ENCODE data around the gene HOXC6.

The HOXC6 gene

DNA sequence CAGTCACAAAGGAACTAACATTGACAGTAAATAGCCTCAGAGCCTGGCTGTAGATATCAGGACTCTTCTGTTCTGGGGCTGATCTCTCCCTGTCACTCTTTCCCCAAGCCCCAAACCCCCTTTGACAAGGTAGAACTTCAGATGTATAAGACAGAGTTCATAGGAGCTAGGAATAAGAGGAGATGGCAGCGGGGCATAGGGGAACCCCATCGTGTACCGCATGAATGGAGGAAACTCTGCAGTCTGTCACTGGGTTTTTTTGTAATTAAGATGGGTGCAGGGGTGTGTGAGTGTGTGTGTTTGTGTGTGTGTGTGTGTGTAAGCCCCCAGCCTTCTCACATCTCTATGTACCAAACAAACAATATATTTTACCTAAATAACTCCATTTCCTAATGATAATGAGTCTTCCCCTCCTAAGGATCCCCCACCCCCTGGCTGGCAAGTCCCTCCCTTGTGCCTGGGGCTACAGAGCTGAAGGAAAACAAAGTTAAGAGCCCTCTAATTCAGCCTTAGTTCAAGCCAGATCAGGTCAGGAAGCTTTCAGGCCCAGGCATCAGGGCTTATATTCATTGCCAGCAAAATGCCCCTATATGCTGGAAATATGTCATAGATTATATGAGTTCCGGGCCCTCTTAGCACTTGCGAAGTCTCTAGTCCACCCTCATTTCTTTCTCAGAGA, 16.3 kb downstream of the HOXC6 start:
- DNase-seq, result no peak

DNA sequence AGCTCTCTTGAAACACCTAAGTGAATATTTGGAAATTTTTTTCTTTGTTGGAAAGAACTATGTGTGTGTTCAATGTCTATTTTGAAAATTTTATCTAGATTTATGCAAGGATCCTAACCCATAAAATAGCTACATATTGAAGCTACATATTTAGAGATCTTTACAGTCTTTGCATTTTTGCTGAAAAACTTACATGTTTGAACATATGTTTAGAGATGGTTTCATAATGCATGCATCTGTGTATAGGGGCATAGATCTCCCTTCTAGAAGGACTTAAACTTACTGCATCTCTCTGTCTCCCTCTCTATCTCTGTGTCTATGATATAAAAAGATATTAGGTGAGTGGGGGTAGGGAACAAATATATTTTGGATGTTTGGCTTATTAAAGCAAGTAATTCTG, 17.2 kb downstream of the HOXC6 start:
- DNase-seq, result no peak

DNA sequence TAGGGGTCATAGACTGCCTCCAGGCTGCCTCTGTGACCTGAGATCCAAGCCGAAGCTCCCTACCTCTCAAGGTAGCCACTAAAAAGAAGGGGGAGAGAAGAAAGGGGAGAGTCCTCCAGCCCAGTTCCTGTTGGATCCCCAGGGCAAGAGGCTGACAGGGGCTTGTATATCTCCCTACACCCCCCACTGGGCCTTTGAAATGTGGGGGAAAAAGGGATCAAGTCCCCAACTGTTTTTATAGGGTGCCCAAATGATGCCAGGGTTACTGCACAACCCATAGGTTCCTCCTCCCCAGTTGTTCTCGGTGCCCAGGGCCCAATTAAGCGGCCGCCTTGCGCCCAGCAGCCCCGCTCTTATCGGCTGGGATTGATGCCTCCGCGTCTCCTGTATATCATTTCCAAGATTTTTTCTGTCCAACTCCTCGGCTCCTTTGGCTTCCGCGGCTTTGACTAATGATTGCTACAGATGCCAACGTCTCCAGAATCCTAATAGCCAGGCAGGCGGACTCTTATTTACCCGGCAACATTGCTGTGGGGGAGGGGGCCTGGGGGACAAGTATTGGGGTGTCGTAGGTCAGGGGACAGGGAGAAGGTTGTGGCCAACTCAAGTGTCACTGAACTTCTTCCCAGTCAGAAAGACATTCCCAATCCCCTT, 17.8 kb downstream of the HOXC6 start:
- no peak for DNase-seq

DNA sequence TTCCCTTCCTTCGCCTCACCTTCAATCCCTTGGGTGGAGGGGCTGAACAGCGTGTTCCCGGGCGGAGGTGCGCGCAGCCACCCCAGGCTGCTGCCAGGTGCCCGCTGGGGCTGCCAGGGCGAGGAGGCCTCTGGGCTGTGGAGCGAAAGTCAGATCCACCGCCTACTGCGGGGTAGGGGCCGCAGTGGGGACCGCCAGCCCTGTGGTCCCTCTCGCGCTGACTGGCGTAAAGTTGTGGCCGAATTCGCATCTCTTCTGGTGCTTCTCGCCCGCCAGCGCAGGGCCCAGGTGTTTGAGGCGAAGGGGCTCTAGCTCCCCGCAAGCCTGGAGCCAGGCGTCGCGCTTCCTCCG, 18.5 kb downstream of the HOXC6 start:
- DNase-seq, result no peak

DNA sequence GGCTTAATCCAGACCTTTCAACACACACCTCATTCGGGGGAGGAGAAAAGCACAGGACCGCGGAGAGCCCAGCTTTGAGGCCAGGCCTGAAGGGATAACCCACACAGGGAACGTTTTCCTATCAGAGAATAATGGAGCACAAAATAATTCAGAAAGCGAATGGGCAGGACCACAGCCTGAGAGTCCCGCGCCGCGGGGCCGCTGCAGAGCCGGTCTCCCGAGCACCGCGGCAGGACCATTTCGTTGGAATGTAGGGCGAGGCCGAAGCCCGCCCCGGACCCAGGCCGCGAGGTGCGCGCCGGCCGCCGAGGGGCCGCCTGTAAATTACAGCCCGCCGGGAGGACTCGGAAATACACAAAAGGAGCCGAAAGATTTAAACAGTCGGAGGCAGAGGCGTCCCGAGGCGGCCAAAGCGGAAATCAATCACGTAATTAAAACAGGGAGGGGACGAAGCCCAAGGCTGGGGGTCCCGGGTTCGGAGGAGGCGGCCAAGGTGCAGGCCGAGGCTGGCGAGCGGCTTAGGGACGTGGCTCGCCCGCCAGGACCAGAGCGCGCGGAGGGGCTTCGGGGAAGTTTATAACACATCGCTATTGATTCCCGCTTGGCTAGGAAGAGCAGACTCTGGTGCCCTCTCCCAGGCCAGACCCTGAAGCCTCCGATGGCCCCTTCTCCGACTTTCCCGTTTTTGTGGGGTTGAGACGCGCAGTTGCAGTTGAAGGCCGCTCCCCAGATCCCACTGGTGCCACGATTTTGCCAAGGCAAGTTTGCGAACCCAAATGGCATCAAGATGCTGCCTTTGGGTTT, 19.1 kb downstream of the HOXC6 start:
- no peak for DNase-seq

DNA sequence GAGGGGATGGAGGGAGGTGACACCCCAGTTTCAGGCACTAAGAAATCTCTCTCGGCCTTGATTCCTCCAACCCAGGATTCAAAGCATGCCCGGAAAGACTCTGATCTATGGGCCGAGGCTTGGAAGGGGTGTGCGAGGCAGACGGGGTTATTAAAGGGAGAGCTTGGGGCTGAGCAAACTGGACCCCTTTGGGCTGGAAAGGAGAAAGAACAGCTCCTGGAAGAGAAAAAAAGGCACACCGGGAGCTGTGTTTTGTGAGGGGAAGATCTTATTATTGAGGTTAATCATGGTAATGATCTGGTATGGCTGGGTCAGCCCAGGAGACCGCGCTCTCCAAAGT, 19.7 kb downstream of the HOXC6 start:
- no peak for DNase-seq

DNA sequence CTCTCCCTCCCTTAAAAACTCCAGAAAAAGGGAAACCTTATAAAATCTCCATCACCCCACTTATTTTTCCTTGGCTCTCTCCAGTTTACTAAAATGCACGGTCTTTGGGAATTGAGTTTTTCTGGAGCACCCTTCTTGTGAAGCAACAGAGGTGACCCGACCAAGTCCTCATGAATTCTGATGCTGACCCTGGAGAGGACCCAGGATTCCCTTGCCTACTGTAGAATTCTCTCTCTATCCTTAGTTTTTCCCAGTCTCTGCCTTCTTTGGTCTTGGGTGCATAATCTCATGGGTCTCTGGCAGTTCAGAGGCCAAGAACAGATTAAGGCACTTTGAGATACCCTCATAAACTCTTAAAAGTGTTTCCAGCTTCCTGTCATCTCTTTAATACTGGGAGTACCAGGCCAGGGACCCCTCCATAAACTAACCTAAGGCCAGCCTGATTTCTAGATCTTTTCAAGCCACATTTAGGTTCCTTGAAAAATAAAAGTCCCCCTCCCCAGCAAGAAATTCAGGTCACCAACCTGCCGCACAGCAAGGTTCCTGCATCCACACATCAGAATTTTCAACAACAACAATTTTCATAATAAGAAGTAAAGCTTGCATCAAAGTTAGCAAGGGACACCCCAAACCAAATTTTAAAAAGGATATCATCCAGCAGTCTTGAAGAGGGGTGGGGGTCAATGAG, 20.3 kb downstream of the HOXC6 start:
- no peak for DNase-seq

DNA sequence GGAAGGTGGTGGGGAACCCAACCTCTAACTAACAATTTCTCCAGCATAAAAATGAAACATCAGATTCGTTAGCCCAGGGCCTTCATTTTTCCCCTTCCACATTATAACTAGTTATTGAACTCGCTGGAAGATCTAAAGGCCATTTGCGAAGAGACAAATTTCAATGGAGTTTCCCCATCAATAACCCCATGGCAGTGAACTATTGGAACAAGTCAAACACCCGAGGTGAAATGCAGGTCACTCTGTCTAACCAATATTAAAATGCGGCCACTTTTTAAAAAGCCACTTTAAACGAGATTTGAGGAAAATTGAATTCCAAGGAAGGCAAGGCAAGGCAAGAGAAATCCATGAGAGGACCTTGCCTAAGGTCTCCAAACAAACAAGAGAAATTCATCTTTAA, 20.9 kb downstream of the HOXC6 start:
- no peak for DNase-seq

DNA sequence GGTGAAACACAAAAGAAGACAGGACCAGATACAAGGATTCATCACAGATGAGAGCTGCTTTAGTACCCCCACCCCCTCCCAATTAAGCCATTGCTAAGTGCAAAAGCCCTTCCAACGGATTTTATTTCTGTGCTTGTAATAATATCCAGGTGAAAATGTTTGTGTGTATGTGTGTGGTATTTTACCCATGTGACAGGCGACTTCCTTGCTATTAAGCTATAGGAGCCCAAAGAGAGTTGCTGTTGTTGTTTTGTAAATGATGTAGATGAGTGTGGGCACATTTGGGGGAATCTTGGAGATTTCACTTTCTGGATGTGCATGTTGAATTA, 22.2 kb downstream of the HOXC6 start:
- DNase-seq, result no peak

DNA sequence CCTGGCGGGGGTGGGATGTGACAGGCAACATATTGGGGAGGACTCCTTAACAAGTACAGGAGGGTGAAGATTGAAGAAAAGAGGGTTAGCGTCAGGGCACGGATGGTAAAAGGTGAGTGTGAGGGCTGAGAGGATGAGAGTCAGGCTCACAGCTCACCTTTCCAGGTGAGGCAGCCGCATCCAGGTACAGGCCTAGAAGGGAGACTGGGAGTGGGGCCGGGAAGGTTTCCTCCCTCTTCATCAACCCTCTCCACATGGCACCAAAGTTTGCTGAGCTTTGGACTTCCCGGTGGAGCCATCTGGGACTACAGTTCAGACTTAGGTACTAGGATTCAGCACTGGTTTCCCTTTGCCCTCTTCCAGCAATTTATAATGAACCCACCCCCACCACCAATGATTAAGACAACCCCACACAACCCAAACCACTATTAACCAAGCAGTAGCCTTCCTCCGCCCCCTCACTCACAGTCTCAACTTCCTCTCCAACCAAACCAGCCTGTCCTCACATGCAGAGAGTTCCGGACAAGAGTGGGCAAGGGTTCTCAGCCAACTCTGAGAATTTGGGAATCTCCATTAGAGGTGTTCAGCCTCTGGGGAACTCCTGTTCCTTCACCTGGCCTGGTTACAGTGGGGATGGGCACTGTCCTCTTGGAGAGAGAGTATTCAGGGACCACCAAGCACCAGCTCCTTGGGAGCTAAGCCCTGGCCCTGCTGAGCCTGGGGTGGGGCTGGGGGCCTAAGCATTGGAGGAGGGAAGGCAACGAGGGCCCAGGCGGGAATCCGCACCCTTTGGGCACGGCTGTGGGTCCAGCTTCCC, 23.0 kb downstream of the HOXC6 start:
- DNase-seq, result no peak

DNA sequence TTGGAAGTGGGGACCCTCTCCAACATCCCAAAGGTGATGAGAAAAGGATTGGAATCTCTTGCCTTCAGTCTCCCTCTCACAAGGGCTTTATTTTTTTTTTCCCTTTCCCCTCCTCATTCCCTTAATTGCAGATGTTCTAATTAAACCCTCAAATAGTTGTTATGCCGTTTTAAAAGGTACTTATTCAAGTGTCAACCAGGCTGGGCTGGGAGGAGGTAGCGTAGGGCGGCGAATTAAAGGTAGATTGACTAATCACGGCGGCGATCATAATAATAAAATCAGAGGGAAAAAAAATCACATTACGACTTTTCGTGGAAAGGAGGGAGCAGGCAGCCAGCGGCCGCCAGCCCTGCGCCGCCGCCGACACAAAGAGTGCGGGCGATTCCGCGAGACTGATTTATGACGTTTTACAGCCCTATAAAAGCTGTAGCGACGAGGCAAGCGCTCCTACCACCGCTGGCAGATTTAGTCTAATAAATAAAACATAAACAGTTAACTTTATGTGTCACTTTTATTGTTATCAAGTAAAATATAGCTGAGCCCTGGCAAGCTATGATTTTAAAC, 23.7 kb downstream of the HOXC6 start:
- peak; percentile 42 for DNase-seq

DNA sequence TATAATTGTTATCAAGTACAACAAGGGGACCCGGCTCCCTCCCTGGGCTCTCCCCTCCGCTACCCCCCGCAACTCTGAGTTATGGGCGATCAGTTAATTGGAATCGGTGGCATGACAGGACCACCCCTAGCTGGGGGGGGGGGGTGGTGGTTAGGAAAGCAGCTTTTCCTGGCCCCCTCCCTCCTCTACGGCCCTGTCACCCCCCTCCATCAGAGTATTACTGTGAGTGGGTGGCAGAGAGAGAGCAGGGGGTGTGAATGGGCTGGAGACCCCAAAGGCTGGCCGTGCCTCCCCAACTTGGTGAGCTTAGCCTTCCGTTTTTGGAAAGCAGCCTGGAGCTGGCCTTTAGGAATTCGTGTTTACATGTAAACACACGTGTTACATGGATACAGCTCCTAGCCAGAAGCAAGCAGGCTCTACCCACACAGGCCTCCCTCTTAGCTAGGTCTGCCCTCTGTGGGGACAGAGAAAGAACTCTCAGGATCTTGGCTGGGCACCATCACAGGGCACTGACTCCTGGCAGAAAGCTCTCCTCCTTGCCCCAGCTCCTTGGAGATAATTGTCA, 24.3 kb downstream of the HOXC6 start:
- no peak for DNase-seq

DNA sequence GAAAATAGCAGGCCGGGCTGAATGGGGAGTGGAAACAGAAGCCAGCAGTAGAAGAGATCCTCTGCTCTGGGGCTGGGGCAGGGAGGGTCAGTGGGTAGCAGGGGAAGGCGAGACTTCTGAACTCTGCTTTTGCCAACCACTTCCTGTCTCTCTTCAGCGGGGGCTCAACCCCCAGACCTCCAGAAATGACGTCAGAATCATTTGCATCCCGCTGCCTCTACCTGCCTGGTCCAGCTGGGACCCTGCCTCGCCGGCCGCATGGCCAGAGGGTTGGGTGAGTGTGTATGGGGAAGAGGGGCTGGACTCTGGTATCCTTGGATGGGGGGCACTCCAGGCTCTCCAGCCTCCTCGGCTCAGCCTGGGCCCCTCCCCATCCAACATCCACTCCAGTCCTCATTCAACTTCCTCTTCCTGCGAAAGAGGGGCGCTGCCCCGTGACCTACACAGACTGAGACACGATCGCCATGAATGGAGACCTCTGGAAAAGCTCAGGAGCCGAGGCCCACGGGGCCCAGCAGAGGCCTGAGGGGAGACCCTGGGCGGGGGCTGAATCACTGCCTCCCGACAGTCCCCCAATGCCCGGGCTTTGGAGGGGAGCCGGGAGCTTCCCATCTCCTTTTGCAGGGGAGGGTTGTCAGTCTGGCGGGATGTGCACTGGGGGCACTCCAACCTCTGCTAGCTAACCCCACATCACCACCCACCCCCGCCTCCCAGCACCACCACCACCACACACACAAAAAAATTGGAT, 24.9 kb downstream of the HOXC6 start:
- DNase-seq, result no peak

DNA sequence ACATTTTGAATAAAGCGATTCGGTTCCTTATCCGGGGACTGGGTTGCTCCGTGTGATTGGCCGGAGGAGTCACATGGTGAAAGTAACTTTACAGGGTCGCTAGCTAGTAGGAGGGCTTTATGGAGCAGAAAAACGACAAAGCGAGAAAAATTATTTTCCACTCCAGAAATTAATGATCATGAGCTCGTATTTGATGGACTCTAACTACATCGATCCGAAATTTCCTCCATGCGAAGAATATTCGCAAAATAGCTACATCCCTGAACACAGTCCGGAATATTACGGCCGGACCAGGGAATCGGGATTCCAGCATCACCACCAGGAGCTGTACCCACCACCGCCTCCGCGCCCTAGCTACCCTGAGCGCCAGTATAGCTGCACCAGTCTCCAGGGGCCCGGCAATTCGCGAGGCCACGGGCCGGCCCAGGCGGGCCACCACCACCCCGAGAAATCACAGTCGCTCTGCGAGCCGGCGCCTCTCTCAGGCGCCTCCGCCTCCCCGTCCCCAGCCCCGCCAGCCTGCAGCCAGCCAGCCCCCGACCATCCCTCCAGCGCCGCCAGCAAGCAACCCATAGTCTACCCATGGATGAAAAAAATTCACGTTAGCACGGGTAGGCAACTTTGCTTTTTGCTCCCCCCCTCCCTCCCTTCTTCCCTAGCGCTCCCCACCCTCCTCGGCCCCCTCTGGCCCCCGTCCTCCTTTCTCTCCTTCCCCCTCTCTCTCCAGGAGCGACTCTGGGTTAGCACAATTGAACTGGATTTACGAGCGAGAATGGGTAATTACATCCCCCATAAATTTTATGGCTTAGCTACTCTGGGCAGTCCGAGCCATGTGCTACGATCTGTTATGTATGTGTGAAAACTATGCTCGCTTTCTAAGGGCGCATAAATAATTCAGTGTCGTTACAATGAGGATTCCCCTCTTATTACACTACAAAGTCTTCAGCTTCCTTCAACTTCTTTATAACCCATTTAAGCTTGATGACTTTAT, 25.8 kb downstream of the HOXC6 start, which contains the start of gene HOXC4:
TSS of gene HOXC4 (plus strand) at position 85 of the 991 bp plus-strand sequence. CDS start at position 173, 88 bp downstream.
- DNase-seq, result peak; percentile 50

DNA sequence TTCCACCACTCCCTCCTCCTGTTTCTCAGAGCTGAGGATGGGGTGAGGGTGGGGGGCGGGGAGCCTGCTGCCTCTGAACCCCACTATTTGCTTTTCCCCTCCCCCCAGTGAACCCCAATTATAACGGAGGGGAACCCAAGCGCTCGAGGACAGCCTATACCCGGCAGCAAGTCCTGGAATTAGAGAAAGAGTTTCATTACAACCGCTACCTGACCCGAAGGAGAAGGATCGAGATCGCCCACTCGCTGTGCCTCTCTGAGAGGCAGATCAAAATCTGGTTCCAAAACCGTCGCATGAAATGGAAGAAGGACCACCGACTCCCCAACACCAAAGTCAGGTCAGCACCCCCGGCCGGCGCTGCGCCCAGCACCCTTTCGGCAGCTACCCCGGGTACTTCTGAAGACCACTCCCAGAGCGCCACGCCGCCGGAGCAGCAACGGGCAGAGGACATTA, 26.5 kb downstream of the HOXC6 start:
- no peak for DNase-seq

DNA sequence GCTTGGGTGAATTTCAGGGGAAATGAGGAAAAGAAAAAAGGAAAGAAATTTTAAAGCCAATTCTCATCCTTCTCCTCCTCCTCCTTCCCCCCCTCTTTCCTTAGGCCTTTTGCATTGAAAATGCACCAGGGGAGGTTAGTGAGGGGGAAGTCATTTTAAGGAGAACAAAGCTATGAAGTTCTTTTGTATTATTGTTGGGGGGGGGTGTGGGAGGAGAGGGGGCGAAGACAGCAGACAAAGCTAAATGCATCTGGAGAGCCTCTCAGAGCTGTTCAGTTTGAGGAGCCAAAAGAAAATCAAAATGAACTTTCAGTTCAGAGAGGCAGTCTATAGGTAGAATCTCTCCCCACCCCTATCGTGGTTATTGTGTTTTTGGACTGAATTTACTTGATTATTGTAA, 27.3 kb downstream of the HOXC6 start:
- no peak for DNase-seq

DNA sequence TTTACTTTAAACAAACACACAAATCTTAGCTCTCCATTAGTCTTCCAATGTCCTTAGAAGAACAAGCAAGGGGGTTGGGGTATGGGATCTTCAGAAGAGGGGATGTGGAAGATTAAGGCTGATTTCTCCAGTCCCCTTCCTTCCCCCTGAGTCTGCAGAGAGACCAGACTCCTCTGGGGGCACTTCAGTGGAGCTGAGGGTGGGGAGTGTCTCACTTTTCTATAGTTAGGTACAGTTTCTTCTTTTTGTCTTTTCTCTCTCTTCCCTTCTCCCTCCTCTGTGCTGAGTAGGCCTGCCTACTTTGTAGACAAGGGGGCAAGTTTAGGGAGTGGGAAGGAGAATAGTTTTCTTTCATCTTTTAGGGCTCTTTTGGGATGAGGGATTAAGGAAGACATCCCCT, 27.9 kb downstream of the HOXC6 start:
- no peak for DNase-seq

DNA sequence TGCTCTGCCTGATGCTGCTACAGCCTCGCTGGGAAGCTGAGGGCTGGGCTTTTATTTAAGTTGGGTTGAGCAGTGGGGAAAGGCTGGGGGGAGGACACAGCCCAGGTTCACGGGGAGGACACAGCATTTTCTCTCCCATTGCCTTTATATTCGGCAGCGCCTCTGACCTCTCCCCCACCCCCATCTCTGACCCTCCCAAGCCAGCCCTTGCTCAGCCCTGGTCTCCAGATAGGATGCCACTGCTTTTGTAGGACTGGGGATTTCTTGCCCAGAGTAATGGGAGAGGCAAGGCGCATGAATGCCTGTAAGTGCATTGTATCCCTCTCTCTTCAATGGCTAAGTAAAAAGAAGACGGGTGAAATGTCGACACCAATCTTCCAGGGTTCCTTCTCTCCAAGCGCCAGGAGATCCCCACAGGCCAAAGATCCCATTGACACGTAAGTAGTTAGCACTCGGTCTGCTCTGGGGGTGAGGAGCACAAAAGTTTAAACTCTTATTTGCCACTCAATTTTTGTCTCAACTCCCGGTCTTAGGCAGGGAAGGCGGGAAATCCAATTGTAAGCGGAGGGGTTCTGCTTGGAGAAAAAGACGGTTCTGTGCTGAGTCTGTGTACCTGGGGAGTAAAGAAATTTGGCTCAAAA, 30.0 kb downstream of the HOXC6 start:
- DNase-seq, result no peak

DNA sequence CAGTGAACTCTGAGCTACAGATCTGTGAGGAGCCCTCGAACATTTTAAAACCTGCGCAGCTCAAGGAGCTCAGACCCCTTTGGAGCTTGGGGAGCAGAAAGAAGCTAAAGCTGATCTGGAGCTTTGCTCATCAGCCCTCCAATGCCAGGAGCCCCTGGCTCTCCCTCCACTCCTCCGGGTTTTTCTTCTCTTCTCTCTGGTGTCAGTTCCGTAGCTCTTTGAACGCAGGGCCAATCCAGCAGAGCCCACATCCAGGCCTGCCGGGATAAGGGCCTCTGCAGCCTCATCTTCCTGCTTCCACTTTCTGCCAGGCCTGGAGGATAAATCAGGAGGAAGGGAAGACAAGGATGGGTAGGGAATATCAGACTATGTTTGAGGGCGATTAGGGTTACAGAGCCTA, 31.4 kb downstream of the HOXC6 start:
- DNase-seq, result no peak

Data from NCI-H1092 (cell line).